ENCODE results near the gene ALPI.

DNA sequence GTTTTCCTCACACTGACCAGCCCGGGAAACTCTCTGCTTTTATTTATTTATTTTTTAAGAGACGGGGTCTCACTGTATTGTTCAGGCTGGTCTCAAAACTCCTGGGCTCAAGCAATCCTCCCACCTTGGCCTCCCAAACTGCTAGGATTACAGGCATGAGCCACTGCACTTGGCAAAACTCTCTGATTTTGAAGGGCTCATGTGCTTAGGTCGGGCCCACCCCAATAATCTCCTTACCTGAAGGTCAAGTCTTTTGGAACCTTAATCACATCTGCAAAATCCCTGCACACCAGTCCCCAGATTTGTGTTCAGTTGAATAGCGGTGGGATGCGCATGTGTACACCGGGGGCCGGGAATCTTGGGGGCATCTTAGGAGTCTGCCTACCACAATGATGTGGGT is 39.3 kb downstream of the ALPI start:
- TF ChIP-seq, protein P1, sequence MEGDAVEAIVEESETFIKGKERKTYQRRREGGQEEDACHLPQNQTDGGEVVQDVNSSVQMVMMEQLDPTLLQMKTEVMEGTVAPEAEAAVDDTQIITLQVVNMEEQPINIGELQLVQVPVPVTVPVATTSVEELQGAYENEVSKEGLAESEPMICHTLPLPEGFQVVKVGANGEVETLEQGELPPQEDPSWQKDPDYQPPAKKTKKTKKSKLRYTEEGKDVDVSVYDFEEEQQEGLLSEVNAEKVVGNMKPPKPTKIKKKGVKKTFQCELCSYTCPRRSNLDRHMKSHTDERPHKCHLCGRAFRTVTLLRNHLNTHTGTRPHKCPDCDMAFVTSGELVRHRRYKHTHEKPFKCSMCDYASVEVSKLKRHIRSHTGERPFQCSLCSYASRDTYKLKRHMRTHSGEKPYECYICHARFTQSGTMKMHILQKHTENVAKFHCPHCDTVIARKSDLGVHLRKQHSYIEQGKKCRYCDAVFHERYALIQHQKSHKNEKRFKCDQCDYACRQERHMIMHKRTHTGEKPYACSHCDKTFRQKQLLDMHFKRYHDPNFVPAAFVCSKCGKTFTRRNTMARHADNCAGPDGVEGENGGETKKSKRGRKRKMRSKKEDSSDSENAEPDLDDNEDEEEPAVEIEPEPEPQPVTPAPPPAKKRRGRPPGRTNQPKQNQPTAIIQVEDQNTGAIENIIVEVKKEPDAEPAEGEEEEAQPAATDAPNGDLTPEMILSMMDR (IDR thresholded peaks at IDR 0.05), result no peak
- TF ChIP-seq TCF7L2 (IDR thresholded peaks at IDR 0.05; ENCODE audit: low read depth, low read length), result no peak
- no peak for TF ChIP-seq POLR2AphosphoS5 (IDR thresholded peaks at IDR 0.05; ENCODE audit: low read depth, low read length)
